Fibroblast of mammary gland (primary cell): Measurements from ENCODE around the gene CEP112.
A peak's percentile ranks its signal among the peaks of the same experiment; 100 is the strongest.
"Not testable (repeated sequence)": the region's sequence is repeated elsewhere in the genome, so short reads cannot be mapped to it uniquely, and the experiment has no call there.

Source experiments
- DNase-seq: peaks from one replicate; pipeline ENCODE4 v3.0.0-alpha.2; 2010; ENCODE audit warnings: low read depth
- H3K4me3 ChIP-seq: 2 replicates; pipeline ENCODE4 v1.5.1; 2011; ENCODE audit warnings: low read depth, mild to moderate bottlenecking, low read length, moderate library complexity; ENCODE audit not compliant: control insufficient read depth
- CTCF ChIP-seq: conservative IDR thresholded peaks from 2 replicates; pipeline ENCODE4 v1.5.1; 2011; ENCODE audit warnings: low read depth, low read length, inconsistent platforms; ENCODE audit not compliant: control insufficient read depth, insufficient read depth

The CEP112 gene

GRCh38 chr17:65853816-65854215, 338.1 kb downstream of the CEP112 start:
- H3K4me3 ChIP-seq = no peak overlapping the region

GRCh38 chr17:65852911-65853310, 339.0 kb downstream of the CEP112 start:
- H3K4me3 ChIP-seq = no peak overlapping the region
- DNase-seq = no peak

More at GRCh38 chr17:65853816-65854215, 338.1 kb downstream of the CEP112 start:
- TF ChIP-seq CTCF = no peak
- DNase-seq = no peak

GRCh38 chr17:65851965-65852736, 339.8 kb downstream of the CEP112 start:
- no peak overlapping the region for H3K4me3 ChIP-seq
- no peak for TF ChIP-seq CTCF
- no peak for DNase-seq

More at GRCh38 chr17:65852911-65853310, 339.0 kb downstream of the CEP112 start:
- no peak for TF ChIP-seq CTCF

GRCh38 chr17:65850486-65850885, 341.4 kb downstream of the CEP112 start:
- peak; percentile 90 for DNase-seq
- TF ChIP-seq CTCF = no peak
- no peak overlapping the region for H3K4me3 ChIP-seq

- no peak for TF ChIP-seq CTCF
- DNase-seq = no peak
- no peak overlapping the region for H3K4me3 ChIP-seq
Measured at GRCh38 chr17:65848751-65849150, 343.2 kb downstream of the CEP112 start.

GRCh38 chr17:65841089-65841488, 350.8 kb downstream of the CEP112 start:
- DNase-seq = no peak
- no peak overlapping the region for H3K4me3 ChIP-seq
- TF ChIP-seq CTCF = no peak

- not testable (repeated sequence) for DNase-seq, H3K4me3 ChIP-seq
Measured at GRCh38 chr17:65837232-65837631, 354.7 kb downstream of the CEP112 start.
